ENCODE data around the gene RYR2. TPM values are rescaled to one million over a fixed set of nuclear protein-coding genes. Genes with fewer than 3 reads are reported as not detected.

Gene RYR2
- total RNA-seq, 2 experiments from 2014 or later: 0.08 to 0.13 TPM

DNA sequence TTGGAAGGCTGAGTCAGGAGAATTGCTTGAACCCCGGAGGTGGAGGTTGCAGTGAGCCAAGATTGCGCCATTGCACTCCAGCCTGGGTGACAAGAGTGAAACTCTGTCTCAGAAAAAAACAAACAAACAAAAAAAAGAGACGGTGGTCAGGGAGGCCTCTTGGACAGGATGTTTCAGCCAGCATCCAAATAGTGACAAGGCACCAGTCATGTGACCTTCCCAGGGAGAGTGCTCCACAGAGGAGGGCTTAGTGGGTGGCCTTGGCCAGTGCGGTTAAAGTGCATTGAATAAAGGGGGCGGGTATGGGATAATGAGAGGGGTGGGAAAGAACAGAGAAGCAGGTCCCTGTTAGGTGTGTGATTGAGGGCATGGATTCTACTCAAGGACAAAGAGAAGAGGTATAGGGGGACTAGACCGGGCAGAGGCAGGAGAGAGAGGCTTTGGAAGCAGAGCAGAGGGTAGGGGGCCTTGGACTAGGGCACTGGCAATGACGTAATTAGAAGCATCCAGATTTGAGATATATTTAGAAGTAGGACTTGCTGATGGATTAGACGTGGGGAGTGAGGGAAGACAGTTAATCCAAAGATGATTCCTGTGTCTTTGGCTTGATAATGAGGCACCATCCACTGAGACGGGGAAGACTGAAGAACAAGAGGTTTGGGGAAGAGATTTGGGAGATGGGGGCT, 12.0 kb upstream of the RYR2 start:
- CTCF ChIA-PET: no interaction called here
- POLR2A ChIA-PET: no interaction called here

DNA sequence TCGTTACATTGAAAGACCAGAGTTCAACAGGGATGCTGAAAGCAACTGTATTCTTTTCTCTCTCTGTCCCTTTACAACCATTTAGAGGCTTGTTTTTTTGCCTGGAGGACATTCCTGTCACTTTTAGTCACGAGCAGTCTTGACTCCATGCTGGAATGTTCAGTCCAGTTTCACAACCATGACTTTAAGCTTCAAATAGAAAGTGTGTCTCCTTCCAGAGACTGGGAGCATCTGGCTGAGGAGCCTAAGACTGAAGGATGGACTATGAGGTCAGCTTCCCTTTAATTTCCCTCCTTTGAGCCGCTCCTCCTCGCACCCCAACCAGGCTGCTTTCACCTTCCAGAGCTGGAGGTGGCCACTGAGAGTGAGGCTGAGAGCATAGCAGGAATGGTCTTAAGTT, 10.5 kb upstream of the RYR2 start:
- ChIA-PET CTCF (no interaction called here), POLR2A (no interaction called here)

DNA sequence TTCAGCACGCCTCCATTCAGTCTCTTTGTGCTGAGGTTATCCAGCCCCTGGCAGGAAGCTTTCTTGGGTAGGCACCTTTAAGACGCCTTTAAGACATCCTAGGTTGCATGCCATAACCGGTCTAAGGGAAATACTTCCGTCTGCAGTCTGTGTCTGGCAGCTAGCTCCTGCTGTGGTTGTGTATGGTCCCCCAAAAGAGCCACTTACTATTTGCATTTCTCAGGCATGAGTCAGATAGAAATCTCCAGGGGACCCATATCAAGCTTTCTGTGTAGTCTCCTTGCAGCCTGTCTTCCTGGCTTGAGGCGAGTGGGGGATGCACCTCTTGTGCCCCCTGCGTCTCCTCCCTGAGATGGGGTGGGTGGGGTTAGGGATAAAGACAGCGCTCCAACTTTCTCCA, 10.0 kb upstream of the RYR2 start:
- ChIA-PET CTCF (no interaction called here), POLR2A (no interaction called here)

DNA sequence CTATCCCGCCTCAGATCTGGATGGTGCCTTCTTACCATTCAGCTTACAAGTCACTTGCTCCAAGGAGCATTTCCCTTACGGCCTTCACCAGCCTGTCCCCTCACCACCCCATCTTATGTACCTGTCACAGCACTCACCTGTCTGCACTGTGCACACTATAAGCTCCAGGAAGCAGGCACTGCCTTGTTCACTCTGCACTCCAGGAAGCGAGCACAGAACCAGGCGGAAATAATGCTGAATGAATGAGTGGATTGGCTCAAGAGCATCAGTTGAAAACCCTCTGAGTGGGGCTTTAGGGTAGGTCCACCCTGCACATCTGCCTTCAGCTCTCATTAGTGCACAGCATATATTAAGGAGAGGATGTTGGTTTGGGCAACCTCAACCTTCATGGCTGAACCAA, 8.9 kb upstream of the RYR2 start:
- ChIA-PET POLR2A (no interaction called here), CTCF (no interaction called here)

DNA sequence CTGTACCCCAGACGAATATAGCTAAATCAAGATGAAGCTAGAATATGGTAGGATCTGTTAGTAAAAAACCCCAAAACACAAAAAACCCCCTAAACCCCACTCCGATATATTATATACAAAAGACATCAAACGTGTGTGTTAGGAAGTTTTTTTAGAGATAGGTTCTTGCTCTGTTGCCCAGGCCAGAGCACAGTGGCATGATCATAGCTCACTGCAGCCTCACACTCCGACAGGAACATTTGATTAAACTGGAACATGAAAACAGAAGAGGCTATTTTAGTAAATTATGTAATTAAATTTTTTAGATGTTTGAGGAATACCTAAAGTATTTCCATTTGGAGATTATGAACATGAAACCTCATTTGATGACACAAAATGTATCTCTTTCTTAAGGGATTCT, 8.2 kb upstream of the RYR2 start:
- CTCF ChIA-PET: no interaction called here
- POLR2A ChIA-PET: no interaction called here

DNA sequence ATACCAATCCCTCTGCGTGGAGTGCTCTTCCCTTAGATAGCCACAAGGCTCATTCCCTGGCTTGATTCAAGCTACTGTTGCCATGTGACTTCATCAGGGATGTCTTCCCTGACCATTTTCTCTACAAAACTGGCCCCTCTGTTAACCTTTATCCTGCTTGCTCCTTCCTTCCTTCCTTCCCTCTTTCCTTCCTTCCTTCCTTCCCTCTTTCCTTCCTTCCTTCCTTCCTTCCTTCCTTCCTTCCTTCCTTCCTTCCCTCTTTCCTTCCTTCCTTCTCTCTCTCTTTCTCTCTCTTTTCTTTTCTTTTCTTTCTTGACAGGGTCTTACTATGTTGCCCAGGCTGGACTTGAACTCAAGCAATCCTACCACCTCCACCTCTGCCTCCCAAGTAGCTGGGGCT, 6.2 kb upstream of the RYR2 start:
- ChIA-PET POLR2A (no interaction called here), CTCF (no interaction called here)

DNA sequence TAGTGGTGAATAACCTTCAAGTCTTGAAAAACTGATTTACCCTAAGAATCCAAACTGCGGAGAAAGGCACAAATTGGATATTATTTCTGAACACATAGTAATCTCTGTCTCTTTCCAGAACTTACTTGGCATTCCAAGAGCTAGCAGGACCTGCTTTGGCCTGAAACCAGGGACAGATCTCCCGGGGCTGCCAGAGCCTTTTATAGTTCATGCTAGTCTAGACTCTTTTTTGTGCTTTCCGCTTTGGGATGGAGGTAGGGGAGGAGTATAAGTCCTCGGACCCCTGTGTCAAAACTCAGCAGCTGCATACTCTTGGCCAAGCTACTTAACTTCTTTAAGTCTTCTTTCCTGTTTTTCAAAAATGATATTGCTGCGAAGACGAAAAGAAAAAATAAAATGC, 3.8 kb upstream of the RYR2 start:
- ChIA-PET CTCF (no interaction called here), POLR2A (no interaction called here)

DNA sequence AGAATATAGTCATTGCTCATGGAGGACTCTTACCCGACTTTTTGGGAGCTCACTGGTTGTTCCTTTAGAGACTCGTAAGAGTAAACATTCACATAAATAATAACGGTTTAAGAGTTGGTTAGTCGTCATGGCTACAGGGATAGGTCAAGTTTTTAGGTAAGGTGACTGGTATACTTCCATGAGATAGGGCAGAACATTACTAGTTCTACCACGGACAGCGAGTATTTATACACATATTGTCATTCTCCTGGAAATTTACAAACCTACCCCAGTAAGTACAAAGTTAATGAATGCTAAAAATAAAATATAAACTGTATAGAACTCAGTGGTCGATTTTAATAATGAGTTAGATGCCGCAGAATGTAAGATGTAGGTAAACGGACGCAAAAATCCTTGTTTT, 1.2 kb upstream of the RYR2 start:
- ChIA-PET POLR2A (no interaction called here), CTCF (no interaction called here)

DNA sequence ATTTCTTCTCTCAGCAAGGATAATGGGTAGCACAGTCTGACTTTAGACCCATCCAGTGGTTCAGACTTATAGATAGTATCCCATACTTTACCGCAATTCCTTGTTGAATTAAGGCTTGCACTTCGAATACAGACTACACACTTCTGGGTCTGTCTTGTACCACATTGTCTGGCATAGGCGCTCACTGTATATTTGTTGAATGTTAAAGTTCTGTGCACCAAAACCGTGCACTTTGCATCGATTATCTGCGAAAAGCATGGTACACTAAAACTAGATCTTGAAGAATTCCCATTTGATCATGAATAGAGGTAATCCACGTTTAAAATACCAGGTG, 556 bp upstream of the RYR2 start:
- CTCF ChIA-PET: no interaction called here
- POLR2A ChIA-PET: no interaction called here

DNA sequence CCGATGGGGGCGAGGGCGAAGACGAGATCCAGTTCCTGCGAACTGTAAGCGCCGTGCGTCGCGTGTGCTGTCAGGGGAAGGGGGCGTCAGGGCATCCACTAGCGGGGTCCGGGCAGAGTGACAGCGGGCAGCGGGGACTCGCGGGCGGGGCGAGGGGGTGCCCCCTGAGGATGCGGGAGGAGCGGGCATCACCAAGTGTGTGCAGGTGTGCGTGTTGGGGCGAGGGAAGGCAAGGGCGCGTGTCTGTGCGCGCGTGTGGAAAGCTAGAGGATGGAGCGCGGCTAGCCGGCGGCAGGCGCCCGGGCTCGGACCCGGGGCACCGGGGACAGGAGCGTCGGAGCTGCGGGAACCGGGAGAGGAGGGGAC, 525 bp downstream of the RYR2 start:
- ChIA-PET CTCF (no interaction called here), POLR2A (no interaction called here)

DNA sequence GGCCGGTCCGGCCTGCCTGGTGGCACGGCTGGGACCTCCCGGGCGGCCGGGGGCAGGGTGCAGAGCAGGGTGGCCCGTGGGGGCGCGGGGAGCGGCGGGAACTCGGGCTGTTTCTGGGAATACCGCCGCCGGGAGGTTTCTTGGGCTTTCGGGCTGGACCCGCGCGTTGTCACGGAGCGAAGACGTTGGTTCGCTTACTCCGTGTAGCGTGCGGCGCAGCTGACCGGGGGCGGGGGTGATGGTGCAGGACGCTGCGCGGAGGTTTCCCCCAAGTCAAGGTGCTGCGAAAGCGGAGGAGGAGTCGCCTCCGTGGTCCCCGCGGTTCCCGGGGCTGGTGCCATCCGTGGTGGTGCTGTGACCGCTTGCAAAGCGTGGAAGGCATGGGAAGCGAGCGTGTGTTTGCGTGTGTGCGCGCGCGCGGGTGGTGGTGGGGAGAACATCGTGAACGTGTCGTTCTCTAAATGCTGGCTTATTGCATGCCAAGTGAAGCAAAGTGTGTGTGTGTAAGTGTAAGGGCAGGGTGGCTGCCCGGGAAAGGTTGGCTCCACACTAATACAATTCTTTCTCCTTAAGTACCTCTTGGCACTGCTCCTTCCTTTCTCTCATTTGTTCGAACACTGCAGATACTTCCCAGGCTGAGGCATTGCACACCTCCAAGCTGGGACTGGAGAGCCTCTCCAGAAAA, 1.1 kb downstream of the RYR2 start:
- POLR2A ChIA-PET: no interaction called here
- CTCF ChIA-PET: no interaction called here

DNA sequence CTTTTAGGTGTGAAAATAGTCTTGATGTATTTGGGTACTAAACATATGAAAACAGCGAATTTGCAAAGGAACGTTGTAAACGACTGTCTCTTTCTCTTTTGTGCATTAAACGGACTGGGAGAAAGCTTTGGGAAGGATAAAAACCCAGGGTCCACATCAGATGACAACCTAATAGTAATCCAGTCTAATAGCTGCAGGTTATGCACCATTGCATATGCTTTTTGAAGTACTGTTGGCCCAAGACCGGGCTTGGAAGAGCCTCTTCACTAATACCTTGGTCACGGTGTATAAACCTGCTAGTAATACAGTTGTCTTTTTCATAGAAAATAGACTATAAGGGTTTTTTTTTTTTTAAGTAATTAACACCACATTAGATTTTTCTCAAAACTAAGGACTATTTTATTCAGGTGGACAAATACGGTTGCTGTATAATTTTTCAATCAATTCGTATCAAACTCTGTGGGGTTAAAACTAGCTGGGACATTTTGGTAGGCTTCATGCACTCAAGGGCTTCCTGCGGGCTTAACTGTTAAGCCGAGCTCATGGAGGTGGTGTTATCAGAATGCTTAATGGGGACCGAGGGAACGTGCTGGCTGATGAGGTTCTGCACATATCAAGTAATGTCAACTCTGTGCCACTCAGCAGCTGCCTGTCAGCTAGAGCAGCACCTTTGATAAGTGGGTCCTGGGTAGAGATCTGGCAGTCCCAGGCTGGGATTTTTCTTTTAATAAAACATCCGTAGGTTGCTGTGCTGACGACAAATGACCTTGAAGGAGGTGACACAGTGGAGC, 2.1 kb downstream of the RYR2 start:
- ChIA-PET CTCF (interaction anchor here (0.7 kb wide), 1 partner anchor 281 kb away, joined by 6 read pairs; no protein-coding TSS in a partner anchor), POLR2A (interaction anchor here (0.7 kb wide), 1 partner anchor 325 kb away, joined by 3 read pairs; no protein-coding TSS in a partner anchor)

DNA sequence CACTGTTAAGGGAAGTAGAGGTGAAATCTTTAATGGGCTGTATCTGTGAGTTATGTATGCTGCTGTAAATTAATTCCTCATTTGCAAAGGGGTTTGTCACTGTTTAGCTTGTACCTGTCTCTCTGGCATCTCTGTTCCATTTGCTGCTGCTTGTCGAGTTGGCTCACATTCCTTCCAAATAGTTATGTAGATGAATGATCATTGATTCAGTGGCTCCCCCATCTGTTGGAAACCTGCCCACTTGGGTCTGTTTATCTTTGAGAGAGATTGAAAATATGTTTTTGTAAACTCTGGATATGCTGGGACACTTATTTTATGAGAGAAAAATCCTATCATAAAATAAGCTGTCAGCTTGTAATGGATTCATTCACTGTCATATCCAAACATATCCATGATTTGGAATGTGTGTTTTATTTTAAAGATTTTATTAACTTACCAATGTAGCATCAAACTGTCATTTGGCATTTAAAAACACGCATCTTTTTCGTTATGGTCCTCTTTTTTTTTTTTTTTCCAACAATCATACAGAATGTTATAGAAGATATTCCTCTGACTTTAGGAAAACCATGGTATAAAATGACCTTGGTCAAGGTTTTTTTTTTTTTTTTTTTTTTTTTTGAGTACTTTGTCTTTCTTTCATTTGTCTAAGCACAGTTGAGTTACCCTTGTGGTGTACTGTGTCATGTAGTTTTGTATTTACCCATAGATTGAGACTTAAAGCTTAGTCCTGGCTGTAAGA, 3.5 kb downstream of the RYR2 start:
- ChIA-PET CTCF (interaction anchor here (0.7 kb wide), 1 partner anchor 280 kb away, joined by 6 read pairs; no protein-coding TSS in a partner anchor), POLR2A (no interaction called here)

DNA sequence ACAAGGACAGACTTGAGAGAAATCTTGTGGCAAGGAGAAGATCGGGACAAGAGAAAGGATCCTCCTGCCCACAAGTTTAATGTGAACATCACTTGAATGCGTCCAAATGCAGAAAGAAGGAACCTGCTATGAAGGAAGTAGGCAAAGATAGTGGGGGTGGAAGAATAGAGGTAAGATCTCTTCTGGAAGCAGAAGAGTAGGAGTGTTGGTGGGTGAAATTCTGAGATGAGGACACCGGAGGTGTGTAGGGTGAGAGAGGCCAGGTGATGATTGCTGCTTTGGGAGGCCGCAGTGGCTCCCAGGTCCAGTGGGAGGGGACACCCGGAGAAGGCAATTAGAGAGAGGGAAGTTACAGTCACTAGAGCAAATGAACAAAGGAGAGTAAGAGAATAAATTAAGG, 6.8 kb downstream of the RYR2 start:
- ChIA-PET POLR2A (no interaction called here), CTCF (no interaction called here)

DNA sequence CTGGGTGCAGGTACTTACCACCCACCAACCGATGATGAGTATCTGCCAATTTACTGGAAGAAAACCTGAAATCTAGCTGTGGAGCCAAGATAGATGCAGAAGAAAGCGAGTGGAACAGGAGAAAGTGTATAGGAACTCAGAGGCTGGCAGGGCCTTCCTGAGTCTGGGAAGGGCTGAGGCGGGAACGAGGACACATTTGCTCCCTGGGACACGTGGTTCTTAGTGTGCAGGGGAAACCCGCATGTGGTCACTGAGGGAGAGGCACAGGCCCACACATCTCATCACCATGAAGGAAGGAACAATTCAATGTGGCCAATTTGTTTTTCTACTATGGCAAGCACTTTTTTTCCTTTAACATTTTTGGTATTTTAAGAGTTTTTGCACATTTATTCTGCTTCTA, 8.2 kb downstream of the RYR2 start:
- ChIA-PET POLR2A (no interaction called here), CTCF (no interaction called here)

DNA sequence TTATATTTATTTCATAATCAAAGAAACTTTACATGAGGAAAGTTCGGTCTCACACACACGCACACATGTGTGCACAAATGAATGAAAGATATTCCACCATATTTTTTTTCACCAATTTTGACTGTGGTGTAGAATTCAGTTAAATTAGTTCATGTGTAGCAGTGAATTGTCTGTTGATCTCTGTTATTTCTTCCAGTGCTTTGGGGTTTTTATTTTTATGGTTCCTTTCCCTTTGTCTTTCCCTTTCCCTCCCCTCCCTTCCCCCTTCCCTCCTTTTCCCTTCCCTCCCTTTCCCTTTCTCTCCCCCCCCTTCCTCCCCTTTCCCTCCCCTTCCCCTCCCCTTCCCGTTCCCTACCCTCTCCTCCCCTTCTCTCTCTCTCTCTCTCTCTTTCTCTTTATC, 8.9 kb downstream of the RYR2 start:
- POLR2A ChIA-PET: no interaction called here
- CTCF ChIA-PET: no interaction called here

DNA sequence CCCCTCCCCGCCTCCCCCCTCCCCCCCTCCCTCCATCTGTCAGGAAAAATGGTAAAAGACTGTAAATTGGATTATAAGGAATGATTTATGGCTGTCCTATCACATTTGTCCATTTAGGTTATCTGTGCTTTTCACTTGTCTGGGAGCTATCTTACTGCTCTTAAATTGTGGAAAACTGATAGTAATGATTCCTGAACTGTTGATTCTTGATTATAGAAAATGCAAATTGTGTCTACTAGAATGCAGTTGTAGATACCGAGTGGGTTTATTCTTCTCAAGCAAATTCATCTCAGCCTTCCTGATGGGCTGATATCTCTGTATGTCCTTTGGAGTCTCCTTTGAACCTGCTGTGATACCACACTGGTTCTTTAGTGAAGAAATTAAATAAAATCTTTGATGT, 12.3 kb downstream of the RYR2 start:
- CTCF ChIA-PET: no interaction called here
- POLR2A ChIA-PET: no interaction called here

DNA sequence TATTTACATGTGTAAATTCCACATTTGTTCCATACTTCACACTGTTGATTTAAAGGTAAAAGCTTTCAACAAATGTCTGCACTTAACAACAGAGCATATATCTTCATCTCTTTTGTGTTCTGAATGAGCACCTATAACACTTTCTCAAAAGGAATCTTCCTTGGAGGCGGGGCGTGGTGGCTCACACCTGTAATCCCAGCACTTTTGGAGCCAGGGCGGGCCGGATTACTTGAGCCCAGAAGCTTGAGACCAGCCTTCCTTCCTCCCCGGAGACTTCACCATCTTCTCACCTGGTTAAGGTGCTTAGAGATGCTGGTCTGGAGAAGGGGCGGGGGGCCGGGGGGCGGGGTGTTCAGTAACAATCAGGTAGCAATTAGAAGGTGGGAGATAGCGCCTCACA, 16.5 kb downstream of the RYR2 start:
- POLR2A ChIA-PET: no interaction called here
- CTCF ChIA-PET: no interaction called here

DNA sequence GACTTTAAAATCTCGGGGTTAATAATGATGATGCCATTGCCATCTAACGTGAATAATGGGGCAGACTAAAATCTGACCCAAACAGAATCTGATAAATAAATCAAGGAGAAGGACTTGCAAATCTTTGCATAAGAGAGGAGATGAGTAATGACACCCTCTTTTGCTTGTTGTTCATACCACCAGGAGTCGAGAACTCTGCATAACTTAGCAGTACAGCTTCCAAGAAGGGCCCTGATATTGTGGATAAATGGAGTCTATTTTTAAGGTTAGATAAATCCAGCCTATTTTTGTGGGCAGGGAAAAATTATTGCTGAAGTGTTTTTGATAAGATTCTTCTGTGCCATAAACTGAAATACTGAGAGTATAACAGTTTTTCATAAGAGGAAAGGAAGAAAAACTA, 17.3 kb downstream of the RYR2 start:
- POLR2A ChIA-PET: no interaction called here
- CTCF ChIA-PET: no interaction called here

DNA sequence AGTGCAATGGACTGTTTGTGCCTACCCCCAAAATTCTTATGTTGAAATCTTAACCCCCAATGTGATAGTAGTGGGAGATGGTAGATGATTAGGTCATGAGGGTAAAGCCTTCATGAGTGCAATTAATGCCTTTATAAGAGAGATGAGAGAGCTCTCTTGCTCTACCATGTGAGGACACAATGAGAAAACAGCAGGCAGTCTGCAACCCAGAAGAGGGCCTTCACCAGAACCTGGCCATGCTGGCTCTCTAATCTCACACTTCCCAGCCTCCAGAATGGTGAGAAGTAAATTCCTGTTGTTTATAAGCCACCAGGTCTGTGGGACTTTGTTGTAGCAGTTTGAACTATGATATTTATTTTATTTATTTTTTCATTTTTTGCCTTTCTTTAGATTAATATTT, 21.0 kb downstream of the RYR2 start:
- ChIA-PET POLR2A (no interaction called here), CTCF (no interaction called here)

DNA sequence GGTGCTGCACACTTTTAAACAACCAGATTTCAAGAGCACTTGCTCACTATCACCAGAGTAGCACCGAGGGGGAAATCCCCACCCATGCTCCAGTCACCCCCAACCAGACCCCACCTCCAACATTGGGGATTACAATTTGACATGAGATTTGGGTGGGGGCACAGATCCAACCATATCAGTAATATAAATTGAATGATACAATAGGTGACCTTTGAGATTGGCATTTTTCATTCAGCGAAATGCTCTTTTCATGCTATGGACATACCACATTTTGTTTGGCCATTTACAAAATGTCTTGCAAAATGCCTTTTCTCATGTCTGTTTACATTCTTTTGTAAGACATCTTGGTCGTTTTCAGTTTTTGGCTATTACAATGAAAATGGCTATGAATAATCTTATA, 23.9 kb downstream of the RYR2 start:
- ChIA-PET POLR2A (no interaction called here), CTCF (no interaction called here)
